DOHH2 (cell line): ENCODE data around the gene TMEM127.
A peak's percentile ranks its signal among the peaks of the same experiment; 100 is the strongest.

Source experiments
- H3F3A ChIP-seq: fragments of 200-600 bp; sonication (generic), shearing (Covaris generic); 2 replicates; pipeline ENCODE4 v1.6.0; 2016; ENCODE audit warnings: antibody characterized with exemption, mild to moderate bottlenecking; ENCODE audit not compliant: control insufficient read depth, insufficient read depth
- H3K27ac ChIP-seq: fragments of 200-600 bp; sonication (generic); 2 replicates; pipeline ENCODE4 v1.5.1; 2014; ENCODE audit warnings: low read depth, mild to moderate bottlenecking, low read length, moderate library complexity
- H3K27me3 ChIP-seq: fragments of 200-600 bp; sonication (generic); 2 replicates; pipeline ENCODE4 v1.6.1; 2014; ENCODE audit warnings: mild to moderate bottlenecking, low read length, mixed read lengths; ENCODE audit not compliant: control insufficient read depth
- H3K36me3 ChIP-seq: fragments of 200-600 bp; sonication (generic); 2 replicates; pipeline ENCODE4 v1.6.1; 2014; ENCODE audit warnings: mild to moderate bottlenecking, low read length, moderate library complexity, mixed read lengths; ENCODE audit not compliant: control insufficient read depth
- H3K4me1 ChIP-seq: fragments of 200-600 bp; sonication (generic); 2 replicates; pipeline ENCODE4 v1.6.1; 2014; ENCODE audit warnings: mild to moderate bottlenecking, low read length, mixed read lengths; ENCODE audit not compliant: control insufficient read depth
- H3K4me2 ChIP-seq: fragments of 200-600 bp; sonication (generic); 2 replicates; pipeline ENCODE4 v1.6.0; 2014; ENCODE audit warnings: mild to moderate bottlenecking, low read length, moderate library complexity
- H3K4me3 ChIP-seq: fragments of 200-600 bp; sonication (generic); 2 replicates; pipeline ENCODE4 v1.5.1; 2014; ENCODE audit warnings: mild to moderate bottlenecking, low read length, mixed read lengths
- H3K79me2 ChIP-seq: fragments of 200-600 bp; sonication (generic); 2 replicates; pipeline ENCODE4 v1.6.1; 2014; ENCODE audit warnings: mild to moderate bottlenecking, low read length, mixed read lengths; ENCODE audit not compliant: control insufficient read depth
- H3K9me2 ChIP-seq: fragments of 200-600 bp; sonication (generic); replicated peaks from 2 replicates; pipeline ENCODE4 v1.6.1; 2014; ENCODE audit warnings: mild to moderate bottlenecking, low read length, mixed read lengths; ENCODE audit not compliant: control insufficient read depth
- H3K9me3 ChIP-seq: fragments of 200-600 bp; sonication (generic); 2 replicates; pipeline ENCODE4 v1.6.1; 2014; ENCODE audit warnings: antibody characterized with exemption, low read length, mixed read lengths; ENCODE audit not compliant: control insufficient read depth, insufficient read depth
- H4K20me1 ChIP-seq: fragments of 200-600 bp; sonication (generic); 2 replicates; pipeline ENCODE4 v1.6.0; 2014; ENCODE audit warnings: low read depth, mild to moderate bottlenecking, antibody characterized with exemption, low read length, moderate library complexity; ENCODE audit not compliant: control insufficient read depth, insufficient read depth
- CTCF ChIP-seq: fragments of 200-600 bp; sonication (generic); IDR thresholded peaks from one replicate; pipeline ENCODE4 v1.5.1; 2014; ENCODE audit warnings: antibody characterized with exemption, mild to moderate bottlenecking, low read depth, low read length; ENCODE audit not compliant: poor library complexity, severe bottlenecking
- EZH2phosphoT487 ChIP-seq: fragments of 200-600 bp; sonication (generic); IDR thresholded peaks from 2 replicates; pipeline ENCODE4 v1.6.1; 2017; ENCODE audit warnings: borderline replicate concordance, mild to moderate bottlenecking, antibody characterized with exemption, low read length, moderate library complexity, mixed read lengths

Gene TMEM127

GRCh38 chr2:96241227-96241626 is 24.6 kb downstream of the TMEM127 start:
- Histone ChIP-seq H3K4me2 (peak overlapping the region; percentile 87), H3K4me3 (peak overlapping the region; percentile 65)
- TF ChIP-seq EZH2phosphoT487 (no peak), CTCF (peak; percentile 62)

GRCh38 chr2:96240341-96241038 is 25.3 kb downstream of the TMEM127 start:
- H3K4me1 ChIP-seq, result peaks cover 58% of the 10 kb centered on the region
- H3K27ac ChIP-seq, result peak overlapping the region; percentile 88
- peaks cover 19% of the 10 kb centered on the region for H3F3A ChIP-seq
- H3K4me3 ChIP-seq, result peak overlapping the region; percentile 65
- H3K9me2 ChIP-seq, result no peaks in the 10 kb centered on the region
- peak overlapping the region; percentile 87 for H3K4me2 ChIP-seq
- H3K27me3 ChIP-seq, result no peaks in the 10 kb centered on the region
- H4K20me1 ChIP-seq, result no peaks in the 10 kb centered on the region
- H3K79me2 ChIP-seq, result 0 out of 2 replicates have a peak, but pooled peaks cover 2% of the 10 kb centered on the region
- H3K9me3 ChIP-seq, result no peaks in the 10 kb centered on the region
- TF ChIP-seq EZH2phosphoT487 (no peak), CTCF (no peak)
- H3K36me3 ChIP-seq, result no peaks in the 10 kb centered on the region

More at GRCh38 chr2:96241227-96241626, 24.6 kb downstream of the TMEM127 start:
- Histone ChIP-seq H3K4me1 (peaks cover 63% of the 10 kb centered on the region), H3K79me2 (0 out of 2 replicates have a peak, but pooled peaks cover 2% of the 10 kb centered on the region), H3K9me2 (no peaks in the 10 kb centered on the region), H4K20me1 (no peaks in the 10 kb centered on the region), H3K27me3 (no peaks in the 10 kb centered on the region), H3F3A (peaks cover 19% of the 10 kb centered on the region), H3K27ac (peak overlapping the region; percentile 88), H3K36me3 (no peaks in the 10 kb centered on the region), H3K9me3 (no peaks in the 10 kb centered on the region)

- H3K9me3 ChIP-seq, result no peaks in the 10 kb centered on the region
- peaks cover 19% of the 10 kb centered on the region for H3F3A ChIP-seq
- peaks cover 58% of the 10 kb centered on the region for H3K4me1 ChIP-seq
- no peak overlapping the region for H3K27ac ChIP-seq
- H3K27me3 ChIP-seq, result no peaks in the 10 kb centered on the region
- H3K9me2 ChIP-seq, result no peaks in the 10 kb centered on the region
- H3K79me2 ChIP-seq, result peaks cover 4% of the 10 kb centered on the region; the same call in 1 of the 2 replicates
- TF ChIP-seq EZH2phosphoT487, result no peak
- H3K4me2 ChIP-seq, result no peak overlapping the region; the same call in 1 of the 2 replicates
- H3K4me3 ChIP-seq, result no peak overlapping the region
- no peaks in the 10 kb centered on the region for H3K36me3 ChIP-seq
- H4K20me1 ChIP-seq, result no peaks in the 10 kb centered on the region
Measured at GRCh38 chr2:96239745-96240264, 26.0 kb downstream of the TMEM127 start.

GRCh38 chr2:96239091-96239490 is 26.7 kb downstream of the TMEM127 start:
- H3K27ac ChIP-seq, result no peak overlapping the region
- no peaks in the 10 kb centered on the region for H3K36me3 ChIP-seq
- no peaks in the 10 kb centered on the region for H3K27me3 ChIP-seq
- no peaks in the 10 kb centered on the region for H3K9me3 ChIP-seq
- TF ChIP-seq EZH2phosphoT487 (no peak), CTCF (no peak)
- no peak overlapping the region for H3K4me3 ChIP-seq
- H3K9me2 ChIP-seq, result no peaks in the 10 kb centered on the region
- H3K4me1 ChIP-seq, result peaks cover 60% of the 10 kb centered on the region
- no peaks in the 10 kb centered on the region for H4K20me1 ChIP-seq
- H3K79me2 ChIP-seq, result peaks cover 10% of the 10 kb centered on the region
- H3F3A ChIP-seq, result peaks cover 19% of the 10 kb centered on the region
- H3K4me2 ChIP-seq, result no peak overlapping the region
